Stimulated activated naive CD8-positive, alpha-beta T cell treated with anti-CD3 and anti-CD28 coated beads, Interleukin-15, Interleukin-2, amounts not matched to agents 100 ng/mL and 50 ng/mL, for 24 hours (primary cell): ENCODE data around the gene PRR20D.
"Not testable (repeated sequence)": the region's sequence is repeated elsewhere in the genome, so short reads cannot be mapped to it uniquely, and the experiment has no call there.

Experiments used
- H3K27ac Mint-ChIP-seq: one replicate; pipeline ENCODE4 v1.8.0; 2021; ENCODE audit warnings: mild to moderate bottlenecking, mixed read lengths
- H3K27me3 Mint-ChIP-seq: one replicate; pipeline ENCODE4 v1.8.0; 2021; ENCODE audit warnings: mixed read lengths
- H3K36me3 Mint-ChIP-seq: one replicate; pipeline ENCODE4 v1.8.0; 2021; ENCODE audit warnings: low read depth, mixed read lengths
- H3K4me1 Mint-ChIP-seq: one replicate; pipeline ENCODE4 v1.8.0; 2021; ENCODE audit warnings: low read depth, mixed read lengths
- H3K4me3 Mint-ChIP-seq: one replicate; pipeline ENCODE4 v1.8.0; 2021; ENCODE audit warnings: mild to moderate bottlenecking, mixed read lengths
- H3K9me3 Mint-ChIP-seq: one replicate; pipeline ENCODE4 v1.8.0; 2021; ENCODE audit warnings: mixed read lengths

Gene PRR20D

GRCh38 chr13:57160332-57160731, at the start of gene PRR20D:
TSS of gene PRR20D (plus strand) at chr13:57160632. CDS start at chr13:57161019, 387 bp downstream.
- H3K9me3 Mint-ChIP-seq, H3K27me3 Mint-ChIP-seq, H3K4me1 Mint-ChIP-seq, H3K4me3 Mint-ChIP-seq, H3K36me3 Mint-ChIP-seq, H3K27ac Mint-ChIP-seq: not testable (repeated sequence)

- peaks cover 28% of the 10 kb centered on the region for H3K9me3 Mint-ChIP-seq
- no peaks in the 10 kb centered on the region for H3K36me3 Mint-ChIP-seq
- no peak overlapping the region for H3K4me3 Mint-ChIP-seq
- no peaks in the 10 kb centered on the region for H3K27me3 Mint-ChIP-seq
- no peak overlapping the region for H3K27ac Mint-ChIP-seq
- H3K4me1 Mint-ChIP-seq: no peaks in the 10 kb centered on the region
Measured at GRCh38 chr13:57114945-57115344, 45.5 kb upstream of the PRR20D start.

DNA sequence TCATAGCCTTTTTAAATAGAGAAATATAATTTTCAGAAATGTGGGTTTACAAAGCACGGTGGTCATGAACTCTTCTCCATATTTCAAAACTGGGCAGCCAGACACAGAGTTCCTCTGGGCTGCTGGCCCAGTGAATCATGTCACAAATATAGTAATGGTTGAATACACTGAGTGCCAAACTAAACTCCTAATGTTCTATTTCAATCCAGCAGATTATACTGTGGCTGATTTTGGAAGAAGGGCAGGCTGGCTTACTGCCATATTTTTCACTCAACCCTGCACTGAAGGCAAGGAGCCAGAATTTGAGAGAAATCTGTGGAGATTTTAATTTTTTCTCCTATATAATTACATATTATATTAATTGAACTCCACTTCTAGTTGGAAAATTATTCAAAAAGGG, 36.8 kb upstream of the PRR20D start:
- no peaks in the 10 kb centered on the region for H3K36me3 Mint-ChIP-seq
- no peak overlapping the region for H3K4me3 Mint-ChIP-seq
- peaks cover 3% of the 10 kb centered on the region for H3K9me3 Mint-ChIP-seq
- H3K27me3 Mint-ChIP-seq: no peaks in the 10 kb centered on the region
- no peak overlapping the region for H3K27ac Mint-ChIP-seq
- no peaks in the 10 kb centered on the region for H3K4me1 Mint-ChIP-seq

GRCh38 chr13:57128909-57129308, 31.5 kb upstream of the PRR20D start:
- no peak overlapping the region for H3K27ac Mint-ChIP-seq
- H3K4me1 Mint-ChIP-seq: no peaks in the 10 kb centered on the region
- H3K4me3 Mint-ChIP-seq: no peak overlapping the region
- no peaks in the 10 kb centered on the region for H3K27me3 Mint-ChIP-seq
- H3K36me3 Mint-ChIP-seq: no peaks in the 10 kb centered on the region
- H3K9me3 Mint-ChIP-seq: peaks cover 8% of the 10 kb centered on the region

GRCh38 chr13:57136093-57136492, 24.3 kb upstream of the PRR20D start:
- H3K36me3 Mint-ChIP-seq: no peaks in the 10 kb centered on the region
- H3K27ac Mint-ChIP-seq: no peak overlapping the region
- H3K9me3 Mint-ChIP-seq: peaks cover 11% of the 10 kb centered on the region
- H3K4me3 Mint-ChIP-seq: no peak overlapping the region
- H3K4me1 Mint-ChIP-seq: no peaks in the 10 kb centered on the region
- no peaks in the 10 kb centered on the region for H3K27me3 Mint-ChIP-seq

DNA sequence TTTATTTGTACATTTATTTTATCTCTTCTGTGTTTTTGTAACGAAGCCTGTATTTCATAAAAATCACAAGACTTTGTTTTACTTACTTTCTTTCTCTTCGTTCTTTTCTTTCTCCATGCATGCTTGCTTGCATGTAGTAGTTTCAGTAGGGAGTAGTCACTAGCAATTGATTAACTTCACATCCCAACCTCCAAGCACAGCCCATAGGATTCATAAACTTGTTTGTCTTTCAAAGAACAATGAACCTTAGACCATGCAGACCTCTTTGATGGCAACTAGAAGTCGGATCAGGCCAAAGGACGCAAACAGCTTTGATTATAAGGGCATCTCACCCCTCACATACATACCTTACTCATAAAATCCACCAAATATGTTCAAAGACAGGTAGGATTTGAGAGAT, 22.8 kb upstream of the PRR20D start:
- Mint-ChIP-seq H3K27ac (no peak overlapping the region), H3K4me3 (no peak overlapping the region), H3K27me3 (no peaks in the 10 kb centered on the region), H3K4me1 (no peaks in the 10 kb centered on the region), H3K9me3 (peaks cover 4% of the 10 kb centered on the region), H3K36me3 (no peaks in the 10 kb centered on the region)

DNA sequence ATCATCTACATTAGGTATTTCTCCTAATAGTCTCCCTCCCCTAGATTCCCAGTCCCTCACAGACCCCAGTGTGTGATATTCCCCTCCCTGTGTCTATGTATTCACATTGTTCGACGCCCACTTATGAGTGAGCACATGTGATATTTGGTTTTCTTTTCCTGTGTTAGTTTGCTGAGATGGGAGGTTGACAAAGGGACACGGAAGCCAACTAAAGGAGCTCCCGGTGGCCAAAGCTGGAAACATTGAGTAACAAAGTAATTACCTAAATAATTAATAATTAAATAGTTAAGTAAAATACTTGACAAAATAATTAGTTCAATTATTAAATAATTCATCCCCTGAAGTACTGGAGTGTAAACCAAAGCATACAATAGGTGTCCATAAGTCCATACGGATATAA, 21.4 kb upstream of the PRR20D start:
- Mint-ChIP-seq H3K9me3 (peaks cover 4% of the 10 kb centered on the region), H3K27ac (no peak overlapping the region), H3K27me3 (no peaks in the 10 kb centered on the region), H3K4me3 (no peak overlapping the region), H3K4me1 (no peaks in the 10 kb centered on the region), H3K36me3 (no peaks in the 10 kb centered on the region)

- H3K4me1 Mint-ChIP-seq, H3K27me3 Mint-ChIP-seq, H3K9me3 Mint-ChIP-seq, H3K27ac Mint-ChIP-seq, H3K36me3 Mint-ChIP-seq, H3K4me3 Mint-ChIP-seq: not testable (repeated sequence)
Measured at GRCh38 chr13:57139781-57140180, 20.7 kb upstream of the PRR20D start.

- H3K4me1 Mint-ChIP-seq, H3K27ac Mint-ChIP-seq, H3K27me3 Mint-ChIP-seq, H3K36me3 Mint-ChIP-seq, H3K4me3 Mint-ChIP-seq, H3K9me3 Mint-ChIP-seq: not testable (repeated sequence)
Measured at GRCh38 chr13:57140235-57140968, 20.0 kb upstream of the PRR20D start, which contains the start of gene PRR20A. TSS of gene PRR20A (plus strand) at chr13:57140918. CDS start at chr13:57141305, 387 bp downstream.

GRCh38 chr13:57147188-57147587, 13.2 kb upstream of the PRR20D start, which contains the start of gene PRR20B:
TSS of gene PRR20B (plus strand) at chr13:57147488. CDS start at chr13:57147875, 387 bp downstream.
- H3K4me3 Mint-ChIP-seq, H3K27ac Mint-ChIP-seq, H3K9me3 Mint-ChIP-seq, H3K27me3 Mint-ChIP-seq, H3K4me1 Mint-ChIP-seq, H3K36me3 Mint-ChIP-seq: not testable (repeated sequence)

DNA sequence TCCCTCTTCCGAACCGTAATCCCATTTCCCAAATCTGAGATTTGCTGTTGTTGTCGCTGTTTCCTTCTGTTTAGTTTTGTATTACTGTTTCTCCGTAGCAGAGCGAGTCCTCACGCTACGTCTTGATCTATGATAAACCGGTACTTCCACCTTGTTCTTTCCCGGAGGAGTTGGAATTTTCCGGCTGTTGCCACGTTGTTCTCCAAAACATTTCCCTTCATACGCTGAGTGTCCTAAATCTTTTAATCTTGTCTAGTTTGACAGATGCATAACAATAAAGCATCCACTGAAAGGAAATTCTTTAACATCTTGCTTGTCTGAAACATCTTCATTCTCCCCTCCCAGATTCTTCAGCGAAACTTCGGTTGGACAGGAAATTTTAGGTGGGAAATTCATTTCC, 12.3 kb upstream of the PRR20D start:
- not testable (repeated sequence) for H3K9me3 Mint-ChIP-seq, H3K4me1 Mint-ChIP-seq, H3K27ac Mint-ChIP-seq, H3K27me3 Mint-ChIP-seq, H3K4me3 Mint-ChIP-seq, H3K36me3 Mint-ChIP-seq

GRCh38 chr13:57153761-57154160, 6.7 kb upstream of the PRR20D start, which contains the start of gene PRR20C:
TSS of gene PRR20C (plus strand) at chr13:57154061. CDS start at chr13:57154448, 387 bp downstream.
- H3K4me3 Mint-ChIP-seq, H3K27me3 Mint-ChIP-seq, H3K27ac Mint-ChIP-seq, H3K9me3 Mint-ChIP-seq, H3K4me1 Mint-ChIP-seq, H3K36me3 Mint-ChIP-seq: not testable (repeated sequence)

GRCh38 chr13:57166897-57167296, 6.5 kb downstream of the PRR20D start, which contains the start of gene PRR20E:
TSS of gene PRR20E (plus strand) at chr13:57167197. CDS start at chr13:57167584, 387 bp downstream.
- not testable (repeated sequence) for H3K4me1 Mint-ChIP-seq, H3K9me3 Mint-ChIP-seq, H3K27me3 Mint-ChIP-seq, H3K36me3 Mint-ChIP-seq, H3K4me3 Mint-ChIP-seq, H3K27ac Mint-ChIP-seq

DNA sequence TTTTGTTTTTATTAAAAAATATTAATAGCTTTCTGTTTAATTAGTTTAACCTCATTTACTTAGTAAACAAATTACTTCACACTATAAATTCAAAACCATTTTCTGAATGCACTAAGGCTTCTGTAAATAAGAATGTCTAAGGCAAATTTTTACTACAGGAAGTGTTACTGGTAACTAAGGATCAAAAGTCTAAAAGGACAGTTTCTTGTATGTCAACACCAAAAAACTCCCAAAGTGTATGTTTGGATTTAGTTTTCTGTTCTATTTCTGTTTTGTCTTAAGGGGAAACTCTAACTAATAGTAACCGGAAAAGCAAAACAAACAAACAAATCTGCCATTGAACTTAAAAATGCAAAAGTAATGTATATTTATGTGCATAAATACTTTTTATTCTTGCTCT, 31.2 kb downstream of the PRR20D start:
- Mint-ChIP-seq H3K27ac (no peak overlapping the region), H3K36me3 (no peaks in the 10 kb centered on the region), H3K9me3 (peaks cover 7% of the 10 kb centered on the region), H3K4me3 (no peak overlapping the region), H3K4me1 (no peaks in the 10 kb centered on the region), H3K27me3 (no peaks in the 10 kb centered on the region)

DNA sequence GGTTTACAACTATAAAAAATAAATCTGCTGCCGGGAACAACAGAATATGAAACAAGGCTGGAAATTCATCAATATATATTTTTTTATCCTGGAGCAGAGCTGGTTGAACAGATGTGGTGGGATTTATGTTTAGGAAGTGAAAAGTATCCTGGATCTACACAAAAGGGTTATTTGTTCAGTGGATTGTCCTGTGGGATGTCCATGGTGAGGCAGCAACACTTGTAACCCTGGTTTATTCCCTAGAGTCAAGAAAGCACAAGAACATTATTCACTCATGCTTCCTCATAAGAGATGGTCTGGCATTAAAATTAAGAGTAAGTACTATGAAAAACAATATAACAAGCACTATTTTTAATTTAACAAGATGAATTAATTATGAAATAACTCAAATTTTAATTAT, 52.6 kb downstream of the PRR20D start:
- Mint-ChIP-seq H3K27me3 (no peaks in the 10 kb centered on the region), H3K27ac (no peak overlapping the region), H3K4me3 (no peak overlapping the region), H3K4me1 (no peaks in the 10 kb centered on the region), H3K9me3 (peaks cover 11% of the 10 kb centered on the region), H3K36me3 (no peaks in the 10 kb centered on the region)
